Gastrocnemius medialis (tissue), 4 donors: ENCODE measurements around the gene NKX2-1. TPM values are rescaled to one million over a fixed set of nuclear protein-coding genes. Genes with fewer than 3 reads are reported as not detected.

Experiments used
- ATAC-seq, 2 donors: fragments of 150-250 bp; one replicate each; pipeline ENCODE4 v1.9.1; 2016
- DNase-seq, 2 donors: peaks; one replicate each; pipeline ENCODE4 v3.0.0-alpha.2; 2019
- H3K27ac ChIP-seq, 4 donors: fragments of 200-600 bp; sonication (generic); 1 replicate in 1 of 4; 2 replicates in 3 of 4; pipeline ENCODE4 v1.5.1; 2016 to 2018; ENCODE audit warnings: mild to moderate bottlenecking in 2 of 4, moderate library complexity in 1 of 4
- H3K27me3 ChIP-seq, 3 donors: fragments of 200-600 bp; sonication (generic) in 2 of 3; 1 replicate in 1 of 3; 2 replicates in 2 of 3; pipeline versions ENCODE4 v1.5.1 to v1.6.0; 2016 to 2019; ENCODE audit warnings: mild to moderate bottlenecking in 1 of 3, moderate library complexity in 1 of 3
- H3K36me3 ChIP-seq, 2 donors: fragments of 200-600 bp; sonication (generic) in 1 of 2; one replicate each; pipeline ENCODE4 v1.5.1; 2017 to 2018
- H3K4me1 ChIP-seq, 2 donors: fragments of 200-600 bp; sonication (generic) in 1 of 2; one replicate each; pipeline ENCODE4 v1.5.1; 2016 to 2017; ENCODE audit warnings: mild to moderate bottlenecking in 2 of 2
- H3K4me3 ChIP-seq, 4 donors: fragments of 200-600 bp; sonication (generic) in 3 of 4; 1 replicate in 1 of 4; 2 replicates in 3 of 4; pipeline ENCODE4 v1.5.1; 2016 to 2019; ENCODE audit warnings: mild to moderate bottlenecking in 2 of 4
- H3K9me3 ChIP-seq, 3 donors: fragments of 200-600 bp; sonication (generic) in 2 of 3; 1 replicate in 1 of 3; 2 replicates in 2 of 3; pipeline ENCODE4 v1.5.1; 2016 to 2019
- CTCF ChIP-seq, 5 experiments: fragments of 450-650 bp in 3 of 5; fragments of 200-600 bp in 2 of 5; sonication (generic) in 2 of 5; IDR thresholded peaks in 4 of 5; conservative IDR thresholded peaks in 1 of 5; 1 replicate in 4 of 5; 2 replicates in 1 of 5; pipeline ENCODE4 v1.5.1; 2016 to 2019; ENCODE audit warnings: antibody characterized with exemption in 5 of 5, mild to moderate bottlenecking in 3 of 5, moderate library complexity in 3 of 5
- POLR2A ChIP-seq, 2 donors: fragments of 450-650 bp; IDR thresholded peaks; one replicate each; pipeline ENCODE4 v1.6.1; 2017; ENCODE audit warnings: antibody characterized with exemption in 2 of 2, mild to moderate bottlenecking in 2 of 2, moderate library complexity in 2 of 2
- in situ Hi-C, 4 donors: fragments of 200-750 bp; cut with MboI; loops; one replicate each; pipeline versions ENCODE4 v1.15.0 to v1.8.0; 2017; ENCODE audit warnings: low sequenced_read_pairs in 4 of 4
- intact Hi-C: fragments of 100-400 bp; cut with DNase I; formaldehyde crosslinking; loops from one replicate; pipeline ENCODE4 v1.15.1; 2023; ENCODE audit warnings: low total_unique reads
- total RNA-seq, 4 donors: library from RNA; depleted of rRNA; stranded (reverse); fragments of >200 nt; gene quantifications; one replicate each; pipeline versions ENCODE4 v1.1.0 to v1.2.3, GENCODE V29; 2016

NKX2-1 gene
- total RNA-seq, 4 donors from 2014 or later, result not detected

- intact Hi-C loops, result no loop called here
- Histone ChIP-seq H3K9me3 (no peaks in the 10 kb centered on the region), H3K27me3 (peaks cover 82 to 94% (median 87%) of the 10 kb centered on the region in 3 donors), H3K27ac (no peak overlapping the region), H3K4me1 (peaks cover 0 to 4% of the 10 kb centered on the region in 2 donors), H3K36me3 (no peaks in the 10 kb centered on the region), H3K4me3 (no peak overlapping the region)
- in situ Hi-C loops, result loop anchor here in 1 of 4 donors (25.0 kb wide), 1 partner anchor 1084 kb away; the partner anchor contains the start of genes FOXA1 and TTC6
- TF ChIP-seq CTCF (IDR thresholded peaks at IDR 0.05 in 4 of 5, conservative IDR thresholded peaks at IDR 0.05 in 1 of 5) (no peak), POLR2A (IDR thresholded peaks at IDR 0.05) (no peak)
- ATAC-seq (no peak), DNase-seq (no peak)
Measured at GRCh38 chr14:36502558-36503508, 17.2 kb downstream of the NKX2-1 start.

DNA sequence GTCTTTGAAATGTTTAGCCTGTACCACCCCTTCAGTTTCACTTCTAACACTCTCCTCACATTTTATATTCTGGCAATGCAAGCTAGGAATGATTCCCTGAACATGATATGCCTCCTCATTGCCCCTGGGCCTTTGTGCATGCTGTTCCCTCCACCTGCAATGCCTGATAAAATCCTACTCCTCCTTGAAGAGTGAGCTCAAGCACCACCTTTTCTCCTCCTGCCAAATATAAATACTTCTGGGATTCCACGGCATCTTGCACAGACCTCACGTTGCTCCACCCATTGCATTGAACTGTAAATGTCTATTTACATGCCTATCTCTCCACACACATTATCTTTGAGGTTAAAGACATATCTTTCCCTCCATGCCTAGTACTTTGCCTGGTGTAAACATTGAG, 21.1 kb downstream of the NKX2-1 start:
- H3K9me3 ChIP-seq, result no peaks in the 10 kb centered on the region
- in situ Hi-C loops, result no loop called here
- intact Hi-C loops, result loop anchor here (10.0 kb wide), 1 partner anchor 1096 kb away; the partner anchor contains the start of genes FOXA1 and TTC6
- no peaks in the 10 kb centered on the region for H3K4me1 ChIP-seq
- TF ChIP-seq CTCF (IDR thresholded peaks at IDR 0.05 in 4 of 5, conservative IDR thresholded peaks at IDR 0.05 in 1 of 5) (no peak), POLR2A (IDR thresholded peaks at IDR 0.05) (no peak)
- H3K36me3 ChIP-seq, result no peaks in the 10 kb centered on the region
- no peak for DNase-seq
- no peak overlapping the region for H3K4me3 ChIP-seq
- ATAC-seq, result no peak
- H3K27ac ChIP-seq, result no peak overlapping the region
- H3K27me3 ChIP-seq, result peaks cover 81 to 93% (median 86%) of the 10 kb centered on the region in 3 donors

DNA sequence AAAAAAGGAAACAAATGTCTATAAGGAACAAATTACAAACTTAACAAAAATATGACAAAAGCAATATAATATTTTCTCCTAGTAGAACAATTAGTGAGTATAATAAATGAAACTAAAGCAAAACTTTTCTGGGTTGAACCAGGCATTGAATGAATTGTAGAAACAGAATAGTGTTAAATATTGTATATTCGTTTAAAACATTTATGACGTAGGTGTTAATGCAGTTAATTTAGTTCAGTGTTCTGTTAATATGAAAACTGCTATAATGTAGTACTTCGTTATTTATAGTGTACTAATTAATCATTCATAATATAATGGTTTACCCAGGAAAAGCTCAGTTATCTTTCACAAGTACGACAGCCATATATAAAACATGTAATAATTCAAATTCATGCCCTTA, 23.7 kb downstream of the NKX2-1 start:
- Histone ChIP-seq H3K27ac (no peak overlapping the region), H3K27me3 (peaks cover 72 to 81% (median 79%) of the 10 kb centered on the region in 3 donors), H3K4me1 (no peaks in the 10 kb centered on the region), H3K4me3 (no peak overlapping the region), H3K9me3 (no peaks in the 10 kb centered on the region), H3K36me3 (no peaks in the 10 kb centered on the region)
- ATAC-seq (no peak), DNase-seq (no peak)
- in situ Hi-C loops (no loop called here), intact Hi-C loops (loop anchor here (10.0 kb wide), 1 partner anchor 1098 kb away; the partner anchor contains the start of genes FOXA1 and TTC6)
- TF ChIP-seq POLR2A (IDR thresholded peaks at IDR 0.05) (no peak), CTCF (IDR thresholded peaks at IDR 0.05 in 4 of 5, conservative IDR thresholded peaks at IDR 0.05 in 1 of 5) (no peak)

DNA sequence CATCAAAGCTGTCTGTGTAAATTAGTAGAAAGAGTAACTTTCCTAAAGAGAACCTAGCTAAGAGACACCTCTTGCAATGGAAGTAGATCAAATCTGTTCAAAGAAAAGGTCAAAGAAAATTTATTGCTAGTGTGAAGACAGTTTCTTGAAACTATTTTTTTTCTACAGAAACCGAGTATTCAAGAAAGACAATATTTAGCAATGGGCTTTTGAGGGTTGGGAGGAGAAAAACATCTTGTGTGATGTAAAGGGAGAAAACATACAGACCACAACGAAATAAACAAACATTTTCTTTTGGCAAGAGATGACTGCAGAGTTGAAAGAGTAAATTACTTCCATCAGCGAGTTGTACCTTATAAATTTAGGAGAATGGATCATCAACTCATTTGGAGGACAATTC, 24.4 kb downstream of the NKX2-1 start:
- Histone ChIP-seq H3K4me1 (no peaks in the 10 kb centered on the region), H3K27ac (no peak overlapping the region), H3K36me3 (no peaks in the 10 kb centered on the region), H3K4me3 (no peak overlapping the region), H3K27me3 (peaks cover 66 to 79% (median 76%) of the 10 kb centered on the region in 3 donors), H3K9me3 (no peaks in the 10 kb centered on the region)
- TF ChIP-seq POLR2A (IDR thresholded peaks at IDR 0.05) (no peak), CTCF (IDR thresholded peaks at IDR 0.05 in 4 of 5, conservative IDR thresholded peaks at IDR 0.05 in 1 of 5) (no peak)
- intact Hi-C loops (loop anchor here (10.0 kb wide), 1 partner anchor 1099 kb away; the partner anchor contains the start of genes FOXA1 and TTC6), in situ Hi-C loops (no loop called here)
- DNase-seq, result no peak
- no peak for ATAC-seq
